ENCODE measurements around the gene PIAS1. TPM values are rescaled to one million over a fixed set of nuclear protein-coding genes. Genes with fewer than 3 reads are reported as not detected.

Gene PIAS1
- total RNA-seq, 1 donor from 2014 or later: 71.6 TPM

Other genes starting within 250 kb of the PIAS1 start
- gene SKOR1, start 228.8 kb upstream of the PIAS1 start, total RNA-seq: 0.60 and 0.75 TPM in 2 replicates
- gene RNU6-1, start 214.3 kb upstream of the PIAS1 start, total RNA-seq: not detected in 2 replicates
- 9.7 and 11.9 TPM in 2 replicates for gene CALML4, start 151.0 kb downstream of the PIAS1 start, total RNA-seq
- gene CLN6, start 175.4 kb downstream of the PIAS1 start, total RNA-seq: 46.6 and 48.4 TPM in 2 replicates
- 45.9 and 50.5 TPM in 2 replicates for gene FEM1B, start 223.4 kb downstream of the PIAS1 start, total RNA-seq